DOHH2 (cell line): ENCODE data around the gene MAP3K1.

Experiments used
- H3F3A ChIP-seq: fragments of 200-600 bp; sonication (generic), shearing (Covaris generic); 2 replicates; pipeline ENCODE4 v1.6.0; 2016; ENCODE audit warnings: antibody characterized with exemption, mild to moderate bottlenecking; ENCODE audit not compliant: control insufficient read depth, insufficient read depth
- H3K27ac ChIP-seq: fragments of 200-600 bp; sonication (generic); 2 replicates; pipeline ENCODE4 v1.5.1; 2014; ENCODE audit warnings: low read depth, mild to moderate bottlenecking, low read length, moderate library complexity
- H3K27me3 ChIP-seq: fragments of 200-600 bp; sonication (generic); 2 replicates; pipeline ENCODE4 v1.6.1; 2014; ENCODE audit warnings: mild to moderate bottlenecking, low read length, mixed read lengths; ENCODE audit not compliant: control insufficient read depth
- H3K36me3 ChIP-seq: fragments of 200-600 bp; sonication (generic); 2 replicates; pipeline ENCODE4 v1.6.1; 2014; ENCODE audit warnings: mild to moderate bottlenecking, low read length, moderate library complexity, mixed read lengths; ENCODE audit not compliant: control insufficient read depth
- H3K4me1 ChIP-seq: fragments of 200-600 bp; sonication (generic); 2 replicates; pipeline ENCODE4 v1.6.1; 2014; ENCODE audit warnings: mild to moderate bottlenecking, low read length, mixed read lengths; ENCODE audit not compliant: control insufficient read depth
- H3K4me2 ChIP-seq: fragments of 200-600 bp; sonication (generic); 2 replicates; pipeline ENCODE4 v1.6.0; 2014; ENCODE audit warnings: mild to moderate bottlenecking, low read length, moderate library complexity
- H3K4me3 ChIP-seq: fragments of 200-600 bp; sonication (generic); 2 replicates; pipeline ENCODE4 v1.5.1; 2014; ENCODE audit warnings: mild to moderate bottlenecking, low read length, mixed read lengths
- H3K79me2 ChIP-seq: fragments of 200-600 bp; sonication (generic); 2 replicates; pipeline ENCODE4 v1.6.1; 2014; ENCODE audit warnings: mild to moderate bottlenecking, low read length, mixed read lengths; ENCODE audit not compliant: control insufficient read depth
- H3K9me2 ChIP-seq: fragments of 200-600 bp; sonication (generic); replicated peaks from 2 replicates; pipeline ENCODE4 v1.6.1; 2014; ENCODE audit warnings: mild to moderate bottlenecking, low read length, mixed read lengths; ENCODE audit not compliant: control insufficient read depth
- H3K9me3 ChIP-seq: fragments of 200-600 bp; sonication (generic); 2 replicates; pipeline ENCODE4 v1.6.1; 2014; ENCODE audit warnings: antibody characterized with exemption, low read length, mixed read lengths; ENCODE audit not compliant: control insufficient read depth, insufficient read depth
- H4K20me1 ChIP-seq: fragments of 200-600 bp; sonication (generic); 2 replicates; pipeline ENCODE4 v1.6.0; 2014; ENCODE audit warnings: low read depth, mild to moderate bottlenecking, antibody characterized with exemption, low read length, moderate library complexity; ENCODE audit not compliant: control insufficient read depth, insufficient read depth
- CTCF ChIP-seq: fragments of 200-600 bp; sonication (generic); IDR thresholded peaks from one replicate; pipeline ENCODE4 v1.5.1; 2014; ENCODE audit warnings: antibody characterized with exemption, mild to moderate bottlenecking, low read depth, low read length; ENCODE audit not compliant: poor library complexity, severe bottlenecking
- EZH2phosphoT487 ChIP-seq: fragments of 200-600 bp; sonication (generic); IDR thresholded peaks from 2 replicates; pipeline ENCODE4 v1.6.1; 2017; ENCODE audit warnings: borderline replicate concordance, mild to moderate bottlenecking, antibody characterized with exemption, low read length, moderate library complexity, mixed read lengths

Gene MAP3K1

GRCh38 chr5:56876327-56876726, 61.0 kb downstream of the MAP3K1 start:
- H3K9me3 ChIP-seq: no peaks in the 10 kb centered on the region
- H3K9me2 ChIP-seq: no peaks in the 10 kb centered on the region
- H3K27ac ChIP-seq: no peak overlapping the region
- H3K4me1 ChIP-seq: peaks cover 9% of the 10 kb centered on the region
- H3K27me3 ChIP-seq: no peaks in the 10 kb centered on the region
- H3K36me3 ChIP-seq: peaks cover 94% of the 10 kb centered on the region
- H3K79me2 ChIP-seq: no peaks in the 10 kb centered on the region
- H4K20me1 ChIP-seq: no peaks in the 10 kb centered on the region
- no peak overlapping the region for H3K4me2 ChIP-seq
- H3K4me3 ChIP-seq: no peak overlapping the region
- TF ChIP-seq CTCF: no peak
- TF ChIP-seq EZH2phosphoT487: no peak
- 0 out of 2 replicates have a peak, but pooled peaks cover 5% of the 10 kb centered on the region for H3F3A ChIP-seq

- no peaks in the 10 kb centered on the region for H3F3A ChIP-seq
- H3K27ac ChIP-seq: no peak overlapping the region
- no peak overlapping the region for H3K4me3 ChIP-seq
- H3K36me3 ChIP-seq: peaks cover 98% of the 10 kb centered on the region
- no peak overlapping the region for H3K4me2 ChIP-seq
- no peak for TF ChIP-seq CTCF
- TF ChIP-seq EZH2phosphoT487: no peak
- no peaks in the 10 kb centered on the region for H3K79me2 ChIP-seq
- H3K4me1 ChIP-seq: no peaks in the 10 kb centered on the region
- H3K27me3 ChIP-seq: no peaks in the 10 kb centered on the region
- no peaks in the 10 kb centered on the region for H3K9me2 ChIP-seq
- no peaks in the 10 kb centered on the region for H4K20me1 ChIP-seq
- H3K9me3 ChIP-seq: no peaks in the 10 kb centered on the region
Measured at GRCh38 chr5:56881571-56881970, 66.2 kb downstream of the MAP3K1 start.

- Histone ChIP-seq H3K9me2 (no peaks in the 10 kb centered on the region), H3K36me3 (peaks cover 54% of the 10 kb centered on the region), H3K9me3 (no peaks in the 10 kb centered on the region), H3K4me1 (no peaks in the 10 kb centered on the region), H3K79me2 (no peaks in the 10 kb centered on the region), H3K27ac (no peak overlapping the region), H3K27me3 (no peaks in the 10 kb centered on the region), H4K20me1 (no peaks in the 10 kb centered on the region), H3F3A (no peaks in the 10 kb centered on the region; the same call in 1 of the 2 replicates), H3K4me2 (no peak overlapping the region), H3K4me3 (no peak overlapping the region)
- TF ChIP-seq CTCF: no peak
- no peak for TF ChIP-seq EZH2phosphoT487
Measured at GRCh38 chr5:56893251-56893951, 78.1 kb downstream of the MAP3K1 start.
